Pulmonary artery endothelial cell (primary cell): ENCODE measurements around the gene ELOVL5. TPM values are rescaled to one million over a fixed set of nuclear protein-coding genes. Genes with fewer than 3 reads are reported as not detected.
"Not testable (repeated sequence)": the region's sequence is repeated elsewhere in the genome, so short reads cannot be mapped to it uniquely, and the experiment has no call there.

Experiments used
- DNase-seq: peaks from one replicate; pipeline ENCODE4 v3.0.0-alpha.2; 2011; ENCODE audit warnings: low read depth, low spot score
- total RNA-seq: library from RNA; depleted of rRNA; stranded (reverse); fragments of >200 nt; gene quantifications from 2 replicates; pipeline ENCODE4 v1.2.3, GENCODE V29; 2014

ELOVL5 gene
- total RNA-seq, 1 donor from 2014 or later = 93.4 TPM

- DNase-seq = no peak
Observed at GRCh38 chr6:53330137-53330536, 18.6 kb downstream of the ELOVL5 start.

DNA sequence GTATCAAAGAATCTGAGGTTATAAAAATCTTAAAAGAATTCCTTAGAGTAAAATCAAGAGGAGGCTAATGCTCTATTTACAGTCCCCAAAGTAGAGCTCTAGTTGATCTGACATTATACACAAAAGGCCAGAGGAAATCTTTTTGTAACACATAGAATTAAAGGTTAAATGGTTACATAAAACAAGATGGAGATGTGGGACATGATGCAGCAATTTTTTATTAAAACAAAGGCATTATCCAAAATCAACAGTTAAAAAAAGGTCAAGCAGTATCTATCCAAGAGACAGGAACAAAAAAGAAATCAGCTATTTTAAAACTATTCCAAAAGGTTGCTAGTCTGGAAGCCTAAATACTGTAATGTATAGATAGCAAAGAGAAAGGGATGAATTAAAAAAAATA is 20.4 kb downstream of the ELOVL5 start:
- no peak for DNase-seq

DNA sequence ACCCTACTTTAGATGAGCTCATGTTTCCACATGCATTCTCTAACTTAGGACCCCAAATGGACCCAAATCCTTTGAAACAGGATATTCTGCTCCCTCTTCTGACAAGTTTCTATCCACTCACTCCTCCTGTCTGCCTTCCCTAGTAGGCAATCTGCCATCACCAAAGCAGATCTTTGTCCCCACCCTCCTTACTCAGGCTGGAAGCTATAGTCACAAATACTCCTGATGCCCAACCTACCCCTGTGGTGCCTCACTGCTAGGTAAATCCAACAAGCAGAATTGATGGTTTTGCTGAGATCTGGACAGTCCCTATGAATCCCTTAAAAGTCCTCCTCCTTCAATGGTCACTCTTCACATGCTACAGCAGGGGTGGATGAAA is 21.7 kb downstream of the ELOVL5 start:
- no peak for DNase-seq

GRCh38 chr6:53326372-53327016 is 22.3 kb downstream of the ELOVL5 start:
- DNase-seq = peak; percentile 59

DNA sequence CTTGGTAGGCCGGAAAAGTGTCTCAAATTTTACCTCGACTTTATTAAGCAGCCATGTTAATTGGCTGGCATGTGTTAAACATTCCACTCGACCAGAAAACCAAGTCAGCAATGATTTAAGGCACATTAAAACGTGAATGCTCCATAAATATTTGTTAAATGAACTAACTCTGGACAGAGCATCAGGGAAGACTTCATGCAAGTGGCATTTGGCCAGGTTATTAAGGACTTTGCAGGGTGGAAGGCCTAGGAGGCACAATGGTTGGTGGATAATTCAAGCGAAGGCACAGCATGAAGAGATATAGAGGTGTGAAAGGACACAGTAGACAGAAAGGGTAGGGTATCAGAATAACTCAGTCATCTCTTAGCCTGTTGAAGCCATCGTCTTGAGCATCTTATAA is 23.0 kb downstream of the ELOVL5 start:
- DNase-seq = no peak

DNA sequence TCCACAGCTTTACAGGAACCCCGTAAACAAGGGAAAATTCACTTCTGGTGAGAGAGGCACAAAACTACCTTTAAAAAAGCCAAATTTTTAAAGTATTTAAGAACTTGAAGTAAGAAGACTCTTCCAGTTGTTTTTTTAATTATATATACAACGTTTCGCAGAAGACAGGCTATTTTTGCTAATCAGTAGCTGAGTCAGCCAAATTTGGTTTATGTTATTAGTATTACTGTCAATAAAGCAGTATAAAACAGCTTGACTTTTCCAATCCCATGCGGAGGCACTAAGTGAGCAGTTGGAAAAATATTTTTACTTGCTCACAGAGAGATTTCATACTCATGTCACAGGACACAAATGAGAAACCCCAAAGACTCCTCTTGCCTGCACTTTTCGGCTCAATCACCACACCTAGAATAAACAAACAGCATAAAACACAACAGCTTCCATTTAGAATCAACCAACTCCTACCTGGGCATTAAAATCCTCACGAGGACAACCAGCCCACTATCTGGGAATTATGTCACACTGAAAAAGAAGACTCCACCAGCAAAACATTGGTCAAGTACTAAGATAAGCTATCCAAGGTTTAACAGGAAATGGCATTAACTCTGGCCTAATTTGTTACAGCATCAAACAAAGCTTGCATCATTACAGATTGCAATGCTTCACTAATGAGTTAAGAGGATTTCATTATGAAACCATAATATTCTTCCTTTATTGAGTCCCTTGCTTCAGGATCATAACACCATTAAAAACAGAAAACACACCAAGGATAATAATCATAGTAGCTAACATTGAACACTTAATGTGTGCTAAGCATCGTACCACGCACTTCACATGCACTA is 26.3 kb downstream of the ELOVL5 start:
- DNase-seq = no peak

DNA sequence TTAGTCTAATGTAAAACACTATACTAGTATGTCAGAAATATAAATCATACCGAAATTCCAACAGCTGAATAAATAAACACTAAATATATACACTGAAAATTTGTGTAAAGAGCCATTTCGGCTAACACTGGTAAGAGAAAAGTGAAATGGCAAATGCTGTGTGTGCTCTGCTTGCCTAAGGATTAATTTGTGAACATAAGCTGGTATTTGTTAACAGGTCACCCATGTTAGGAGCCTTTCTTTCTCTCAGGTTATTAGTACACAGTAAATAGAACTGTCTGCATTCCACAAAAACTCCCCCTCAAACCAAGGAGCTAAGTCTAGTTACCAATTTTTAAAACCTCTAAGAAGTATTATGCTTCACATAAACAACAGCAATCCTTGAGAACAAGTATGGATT is 27.0 kb downstream of the ELOVL5 start:
- DNase-seq = no peak

DNA sequence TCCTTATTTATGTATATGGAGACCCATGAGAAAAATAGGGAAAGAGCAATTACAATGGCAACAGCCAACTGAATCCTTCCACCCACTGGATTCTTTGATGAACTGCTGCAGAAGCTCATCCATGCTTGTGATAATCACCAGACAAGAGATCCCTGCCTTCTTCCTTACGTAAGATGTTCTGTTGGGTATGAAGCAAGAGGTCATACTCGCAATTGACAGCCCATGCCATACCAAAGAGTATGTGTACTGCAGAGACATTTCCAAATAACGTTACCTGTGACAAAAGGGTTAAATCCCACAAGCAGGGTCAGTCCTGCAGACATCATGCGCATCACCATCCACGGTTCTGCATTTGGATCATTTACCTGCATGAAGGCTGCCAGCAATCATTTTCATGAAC is 27.8 kb downstream of the ELOVL5 start:
- DNase-seq = no peak

GRCh38 chr6:53318429-53318828 is 30.3 kb downstream of the ELOVL5 start:
- DNase-seq = no peak

GRCh38 chr6:53317861-53318260 is 30.9 kb downstream of the ELOVL5 start:
- no peak for DNase-seq

- not testable (repeated sequence) for DNase-seq
Observed at GRCh38 chr6:53317299-53317698, 31.5 kb downstream of the ELOVL5 start.

- no peak for DNase-seq
Observed at GRCh38 chr6:53316142-53316541, 32.6 kb downstream of the ELOVL5 start.

GRCh38 chr6:53315086-53315724 is 33.5 kb downstream of the ELOVL5 start:
- DNase-seq = no peak

- peak; percentile 51 for DNase-seq
Observed at GRCh38 chr6:53313784-53314400, 34.9 kb downstream of the ELOVL5 start.

- no peak for DNase-seq
Observed at GRCh38 chr6:53312355-53312754, 36.4 kb downstream of the ELOVL5 start.

- DNase-seq = no peak
Observed at GRCh38 chr6:53311586-53311935, 37.2 kb downstream of the ELOVL5 start.

DNA sequence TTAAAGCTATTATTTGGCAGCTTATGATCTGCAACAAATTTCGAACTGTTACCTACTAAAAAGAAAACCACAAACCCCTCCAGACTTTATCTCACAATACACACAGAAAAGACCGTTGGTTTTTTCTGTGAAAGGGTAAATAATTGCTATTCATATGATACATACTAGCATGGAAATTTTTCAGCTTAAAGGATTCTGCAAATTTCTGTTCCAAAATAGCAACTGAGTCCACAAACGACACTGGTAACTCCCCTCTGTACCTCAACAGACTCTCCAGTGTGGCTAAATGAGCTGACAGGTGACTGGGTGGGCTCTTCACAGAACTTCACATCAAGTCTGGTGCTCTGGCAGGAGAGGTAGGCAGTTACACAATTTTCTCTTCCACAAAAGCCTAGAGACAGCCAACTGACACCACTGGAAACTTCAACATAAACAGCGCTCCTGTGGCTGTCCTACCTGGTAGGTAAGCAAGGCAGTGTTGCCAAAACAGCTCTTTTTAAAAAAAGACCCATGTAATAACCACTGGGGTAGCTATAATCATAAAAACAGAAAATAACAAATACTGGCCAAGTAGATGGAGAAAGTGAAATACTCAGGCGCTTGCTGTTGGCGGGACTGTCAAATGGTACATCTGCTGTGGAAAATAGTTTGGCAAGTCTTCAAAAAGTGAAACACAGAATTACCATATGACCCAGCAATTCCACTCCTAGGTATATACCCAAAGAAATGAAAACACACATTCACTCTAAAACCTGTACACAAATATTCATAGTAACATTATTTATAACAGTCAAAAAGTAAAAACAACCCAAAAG is 37.8 kb downstream of the ELOVL5 start:
- DNase-seq = no peak

DNA sequence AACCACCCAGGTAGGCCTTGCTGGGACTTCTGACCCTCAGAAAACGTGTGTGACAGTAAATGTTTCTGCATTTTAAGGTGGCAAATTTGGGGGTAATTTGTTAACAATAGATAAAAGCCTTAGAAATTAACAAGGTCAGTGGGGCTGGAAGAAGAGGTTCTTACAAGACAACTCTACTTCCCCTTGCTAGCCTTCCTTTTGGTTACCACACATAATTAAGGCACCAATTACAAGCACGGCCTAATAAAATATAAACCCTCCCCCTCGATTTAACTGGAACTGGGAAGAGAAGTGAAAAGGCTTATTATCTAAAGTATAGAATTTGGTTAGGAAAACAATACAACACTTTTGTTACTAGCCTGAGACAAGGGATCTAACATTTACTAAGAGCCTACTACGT is 38.8 kb downstream of the ELOVL5 start:
- DNase-seq = no peak

DNA sequence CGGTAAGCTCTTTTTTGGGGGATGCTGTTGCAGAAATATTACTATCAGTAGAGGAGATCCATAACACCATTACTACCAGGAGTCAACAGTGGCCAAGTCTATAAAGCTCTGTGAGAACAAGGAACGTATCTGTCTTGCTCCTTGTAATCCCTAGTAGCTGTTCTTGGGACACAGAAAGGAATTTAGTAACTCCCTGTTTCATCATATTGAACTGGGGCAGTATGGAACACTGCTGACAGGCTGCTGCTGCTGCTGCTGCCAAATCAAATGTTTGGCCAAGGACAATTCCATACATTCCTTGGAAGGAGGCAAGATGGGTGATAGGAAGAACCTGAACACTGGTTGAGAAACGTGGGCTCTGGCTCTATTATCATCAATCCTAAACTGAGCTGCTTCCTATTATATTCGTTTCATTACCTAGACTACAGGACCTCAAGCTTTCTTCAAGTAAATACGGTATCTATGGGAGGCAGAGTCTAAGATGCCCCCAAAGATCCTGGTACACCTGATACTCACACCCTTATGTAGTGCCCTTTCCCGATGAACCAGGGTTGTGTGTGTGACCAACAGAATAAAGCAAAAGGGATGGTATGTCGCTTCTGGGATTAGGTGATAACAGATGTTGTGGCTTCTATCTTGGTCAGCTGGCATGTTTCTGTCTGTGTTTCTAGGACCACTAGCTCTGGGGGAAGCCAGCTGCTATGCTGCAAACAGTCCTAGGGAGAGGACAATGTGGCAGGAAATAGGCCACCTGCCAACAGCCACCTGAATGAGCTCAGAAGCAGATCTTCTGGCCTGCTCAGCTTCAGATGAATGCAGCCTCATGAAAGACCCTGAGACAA is 39.5 kb downstream of the ELOVL5 start:
- DNase-seq = no peak

- no peak for DNase-seq
Observed at GRCh38 chr6:53306819-53307347, 41.9 kb downstream of the ELOVL5 start.
